Panc1 (cell line): ENCODE data around the gene KRTAP9-3.

ENCODE experiments used
- CTCF ChIP-seq: fragments of 450-650 bp; IDR thresholded peaks from 2 replicates; pipeline ENCODE4 v1.5.1; 2017; ENCODE audit warnings: mild to moderate bottlenecking
- POLR2AphosphoS5 ChIP-seq: IDR thresholded peaks from 2 replicates; pipeline ENCODE4 v1.6.1; 2012; ENCODE audit warnings: mild to moderate bottlenecking, low read depth, low read length, moderate library complexity
- SIN3A ChIP-seq: IDR thresholded peaks from 2 replicates; pipeline ENCODE4 v1.6.1; 2012; ENCODE audit warnings: low read depth, mild to moderate bottlenecking, low read length, moderate library complexity, borderline replicate concordance; ENCODE audit not compliant: insufficient read depth
- TCF7L2 ChIP-seq: IDR thresholded peaks from 2 replicates; pipeline ENCODE4 v1.6.1; 2011; ENCODE audit warnings: mild to moderate bottlenecking, low read depth, low read length, inconsistent platforms

GRCh38 chr17:41223821-41224220 lies 8.4 kb upstream of the KRTAP9-3 start:
- no peak for TF ChIP-seq CTCF
- TF ChIP-seq POLR2AphosphoS5: no peak
- TF ChIP-seq TCF7L2: no peak
- no peak for TF ChIP-seq SIN3A
